Heart left ventricle (tissue), 13 donors: ENCODE data around the gene NUDT16.

ENCODE experiments used
- CTCF ChIP-seq, 12 donors: fragments of 200-600 bp; sonication (generic) in 4 of 12; IDR thresholded peaks; one replicate each; pipeline versions ENCODE4 v1.5.0 to v1.8.0; 2018 to 2022; ENCODE audit warnings: antibody characterized with exemption in 12 of 12, mild to moderate bottlenecking in 5 of 12
- POLR2A ChIP-seq, 2 donors: fragments of 450-650 bp; IDR thresholded peaks; one replicate each; pipeline ENCODE4 v1.6.1; 2017; ENCODE audit warnings: antibody characterized with exemption in 2 of 2, mild to moderate bottlenecking in 2 of 2, moderate library complexity in 2 of 2
- donor health status: ischemic (EF 13 %, LVEDD 7.1; RV severe dilation, severe dysfunction).
- donor health status: DM: no; HTN: yes; CAD: no.
- donor health status: DM: no; HTN: no; CAD: no.
- donor health status: ischemic (EF 25% LVEDD 6.9; RV normal size, moderate dysfunction).
- donor health status: ischemic (EF 25% LVEDD 5.7; RV mildly dilated, moderate dysfunction).
- donor health status: ischemic (EF 35%, LVEDD 5.7; RV mildly dilated, moderate dysfunction).
- donor health status: nonischemic (EF 11% LVEDD 7.7; RV severe dilation, severe dysfunction).
- donor health status: DM: yes; HTN: yes; CAD: no.
- donor health status: PGD.
- donor health status: ischemic (EF 29% LVEDD 5.4; RV normal size, mild dysfunction).
- donor health status: nonischemic (EF 23%, LVEDD 6.1; RV moderate dilation, normal function).

GRCh38 chr3:131421301-131421700, 39.7 kb downstream of the NUDT16 start:
- TF ChIP-seq CTCF (IDR thresholded peaks at IDR 0.05) = no peak
- TF ChIP-seq POLR2A (IDR thresholded peaks at IDR 0.05) = no peak
